K562 (cell line): Measurements from ENCODE around the gene ZNF831. TPM values are rescaled to one million over a fixed set of nuclear protein-coding genes. Genes with fewer than 3 reads are reported as not detected.

Experiments used
- ATAC-seq: fragments of 200-7000 bp; cut with Tn5 transposase; 3 replicates; pipeline ENCODE4 v1.9.1; 2020; ENCODE audit warnings: moderate library complexity
- BruUV-seq: library from RNA; stranded (reverse); fragments of 400-500 nt; replicated peaks from 2 replicates; lab custom pipeline; 2021; lab: Mats Ljungman, UMichigan
- CTCF ChIA-PET: fragments of 300-600 bp; formaldehyde crosslinking; extraction: SDS; loops from one replicate; lab custom pipeline; 2021; ENCODE audit warnings: low intra/inter-chr PET ratio; lab: Yijun Ruan, JAX
- POLR2A ChIA-PET: fragments of 300-600, 350-650 bp; sonication (Branson Sonifier 250); formaldehyde crosslinking; extraction: SDS; loops from one replicate; lab custom pipeline; 2021; ENCODE audit warnings: antibody characterized with exemption, inconsistent platforms; lab: Yijun Ruan, JAX
- DNase-seq, 4 experiments: peaks; one replicate each; pipeline versions ENCODE4 v3.0.0 to v3.0.0-alpha.2; 2011 to 2018; ENCODE audit warnings: low spot score in 3 of 4, mixed read lengths in 3 of 4; ENCODE audit errors: extremely low read depth in 1 of 4
- FAIRE-seq: peaks from 2 replicates; lab custom pipeline; 2011; peaks lifted over from hg19 to GRCh38; lab: Jason Lieb, UNC
- H2AFZ ChIP-seq: 2 replicates; pipeline ENCODE4 v1.6.0; 2011; ENCODE audit warnings: low read depth, low read length, control low read depth, inconsistent platforms
- H3K27ac ChIP-seq: fragments of 200-600 bp; 3 replicates; pipeline ENCODE4 v1.8.0; 2011; ENCODE audit warnings: low read depth, mild to moderate bottlenecking, control low read depth, inconsistent platforms, low read length, moderate library complexity, mixed read lengths; ENCODE audit errors: extremely low read depth
- H3K27me3 ChIP-seq, 2 experiments: fragments of 300-600 bp in 1 of 2; 2 replicates in 1 of 2; 3 replicates in 1 of 2; pipeline versions ENCODE4 v1.6.0 to v1.8.0; 2011; ENCODE audit warnings: inconsistent platforms in 2 of 2, low read length in 2 of 2, mild to moderate bottlenecking in 1 of 2, mixed read lengths in 1 of 2, moderate library complexity in 1 of 2; ENCODE audit not compliant: control insufficient read depth in 2 of 2, insufficient read depth in 2 of 2
- H3K36me3 ChIP-seq: fragments of 300-600 bp; 3 replicates; pipeline ENCODE4 v1.8.0; 2011; ENCODE audit warnings: mild to moderate bottlenecking, low read length, inconsistent platforms; ENCODE audit not compliant: control insufficient read depth, insufficient read depth
- H3K4me1 ChIP-seq, 2 experiments: fragments of 200-600 bp in 1 of 2; replicated peaks in 1 of 2; 2 replicates in 1 of 2; 3 replicates in 1 of 2; pipeline versions ENCODE4 v1.5.1 to v1.8.0; 2011; ENCODE audit warnings: inconsistent platforms in 2 of 2, low read length in 2 of 2, mild to moderate bottlenecking in 1 of 2, mixed read lengths in 1 of 2, moderate library complexity in 1 of 2; ENCODE audit not compliant: control insufficient read depth in 2 of 2, insufficient read depth in 2 of 2
- H3K4me2 ChIP-seq: 2 replicates; pipeline ENCODE4 v1.6.1; 2011; ENCODE audit warnings: low read length, control low read depth, inconsistent platforms, mixed read lengths; ENCODE audit not compliant: insufficient read depth
- H3K4me3 ChIP-seq: fragments of 200-600 bp; sonication (generic), shearing (Covaris generic); 2 replicates; pipeline ENCODE4 v1.5.1; 2016; ENCODE audit warnings: control low read depth, inconsistent platforms
- H3K79me2 ChIP-seq: fragments of 200-600 bp; 3 replicates; pipeline ENCODE4 v1.8.0; 2011; ENCODE audit warnings: low read length, inconsistent platforms; ENCODE audit not compliant: control insufficient read depth, insufficient read depth
- H3K9ac ChIP-seq, 2 experiments: 2 replicates each; pipeline versions ENCODE4 v1.6.0 to v1.6.1; 2011; ENCODE audit warnings: low read depth in 2 of 2, low read length in 2 of 2, control low read depth in 1 of 2, inconsistent platforms in 1 of 2, mild to moderate bottlenecking in 1 of 2, mixed read lengths in 1 of 2; ENCODE audit not compliant: insufficient read depth in 1 of 2
- H3K9me1 ChIP-seq: one replicate; pipeline ENCODE4 v1.6.0; 2011; ENCODE audit warnings: inconsistent platforms, mild to moderate bottlenecking, low read length, moderate library complexity; ENCODE audit not compliant: control insufficient read depth, insufficient read depth
- H3K9me3 ChIP-seq: replicated peaks from 2 replicates; pipeline ENCODE4 v1.5.1; 2011; ENCODE audit warnings: low read depth, low read length, inconsistent platforms; ENCODE audit not compliant: control insufficient read depth, insufficient read depth
- H4K20me1 ChIP-seq: replicated peaks from 2 replicates; pipeline ENCODE4 v1.6.1; 2011; ENCODE audit warnings: low read length, inconsistent platforms, mixed read lengths; ENCODE audit not compliant: control insufficient read depth, insufficient read depth
- CBX2 ChIP-seq: fragments of 200-600 bp; sonication (generic); IDR thresholded peaks from one replicate; pipeline ENCODE4 v1.6.1; 2012; ENCODE audit warnings: mild to moderate bottlenecking, low read length, inconsistent platforms; ENCODE audit not compliant: insufficient read depth, poor library complexity, severe bottlenecking
- CREM ChIP-seq: IDR thresholded peaks from 2 replicates; pipeline ENCODE4 v1.6.1; 2014; ENCODE audit warnings: antibody characterized with exemption, low read depth
- ETV1 ChIP-seq: fragments of 450-650 bp; conservative IDR thresholded peaks from 2 replicates; pipeline ENCODE4 v1.6.1; 2016; ENCODE audit warnings: missing genetic modification characterization, control low read depth, low read depth, missing compliant biosample characterization
- KAT7 ChIP-seq: sonication (generic); formaldehyde crosslinking; IDR thresholded peaks from 2 replicates; pipeline ENCODE4 v1.8.0; 2022; ENCODE audit warnings: missing genetic modification reagents, mild to moderate bottlenecking, borderline replicate concordance
- MCM7 ChIP-seq, 2 experiments: fragments of 450-650 bp; IDR thresholded peaks; 2 replicates each; pipeline ENCODE4 v1.6.1; 2016 to 2018
- MEIS2 ChIP-seq: fragments of 450-650 bp; IDR thresholded peaks from 2 replicates; pipeline ENCODE4 v1.6.1; 2014; ENCODE audit warnings: mild to moderate bottlenecking; ENCODE audit not compliant: partially characterized antibody
- ZNF764 ChIP-seq: fragments of 250-450 bp; sonication (Bioruptor Pico); IDR thresholded peaks from 2 replicates; pipeline ENCODE4 v1.4.0; 2020; ENCODE audit warnings: low read depth, mild to moderate bottlenecking, moderate library complexity
- ZSCAN32 ChIP-seq: fragments of 450-650 bp; formaldehyde crosslinking; IDR thresholded peaks from 2 replicates; pipeline ENCODE4 v1.4.0; 2020; ENCODE audit warnings: mild to moderate bottlenecking, moderate library complexity
- WGBS: fragments of 100-300 bp; shearing (Covaris generic); methylation state at CpG from one replicate; pipeline ENCODE4 v1.1.6; 2016; ENCODE audit warnings: low coverage, mixed read lengths; ENCODE audit not compliant: insufficient coverage; ENCODE audit errors: missing lambda C conversion rate; 5-methylcytosine and 5-hydroxymethylcytosine counted together
- in situ Hi-C: fragments of 300-500 bp; cut with MboI; formaldehyde crosslinking; loops from 4 replicates; pipeline ENCODE4 v1.15.0; 2018; ENCODE audit warnings: inconsistent platforms, mixed read lengths
- intact Hi-C: fragments of 100-400 bp; cut with micrococcal nuclease; formaldehyde crosslinking; loops from 2 replicates; pipeline ENCODE4 v1.14.2; 2022
- polyA plus RNA-seq, 8 experiments: library from polyadenylated mRNA; depleted of rRNA in 4 of 8; stranded (reverse) in 5 of 8; unstranded in 3 of 8; fragments of >200 nt; fragmentation: Nextera tagmentation in 2 of 8; fragmentation: Illumina TruSeq in 1 of 8; extraction: Ambion mirVana in 2 of 8; extraction: Trizol in 1 of 8; gene quantifications; 2 replicates each; pipeline versions ENCODE4 v1.2.1 to v1.2.3, GENCODE V29; 2011 to 2014; ENCODE audit warnings: inconsistent platforms in 1 of 8, missing spikeins in 1 of 8
- total RNA-seq, 7 experiments: library from RNA; depleted of rRNA in 6 of 7; stranded (reverse); fragments of >200 nt in 6 of 7; fragmentation: Illumina TruSeq in 2 of 7; extraction: Trizol in 2 of 7; gene quantifications; 2 replicates each; pipeline versions ENCODE4 v1.2.1 to v1.2.3, GENCODE V29; 2011 to 2021; ENCODE audit warnings: low replicate concordance in 1 of 7
- TF ChIP-seq, protein P1 (sequence below), 2 experiments: fragments of 150-350 bp in 1 of 2; IDR thresholded peaks; 2 replicates each; pipeline ENCODE4 v1.6.1; 2012 to 2016; ENCODE audit warnings: low read depth in 2 of 2, low read length in 2 of 2, mild to moderate bottlenecking in 1 of 2, moderate library complexity in 1 of 2
- TF ChIP-seq, protein P2 (sequence below): fragments of 250-450 bp; sonication (Bioruptor Pico); IDR thresholded peaks from 2 replicates; pipeline ENCODE4 v1.8.0; 2022; ENCODE audit warnings: moderate library complexity, mild to moderate bottlenecking, inconsistent platforms

ZNF831 gene
- total and polyA plus RNA-seq, 9 of the 15 experiments (the other 6 are each of a cell fraction or from before 2014, with no cell fraction given): not detected

DNA sequence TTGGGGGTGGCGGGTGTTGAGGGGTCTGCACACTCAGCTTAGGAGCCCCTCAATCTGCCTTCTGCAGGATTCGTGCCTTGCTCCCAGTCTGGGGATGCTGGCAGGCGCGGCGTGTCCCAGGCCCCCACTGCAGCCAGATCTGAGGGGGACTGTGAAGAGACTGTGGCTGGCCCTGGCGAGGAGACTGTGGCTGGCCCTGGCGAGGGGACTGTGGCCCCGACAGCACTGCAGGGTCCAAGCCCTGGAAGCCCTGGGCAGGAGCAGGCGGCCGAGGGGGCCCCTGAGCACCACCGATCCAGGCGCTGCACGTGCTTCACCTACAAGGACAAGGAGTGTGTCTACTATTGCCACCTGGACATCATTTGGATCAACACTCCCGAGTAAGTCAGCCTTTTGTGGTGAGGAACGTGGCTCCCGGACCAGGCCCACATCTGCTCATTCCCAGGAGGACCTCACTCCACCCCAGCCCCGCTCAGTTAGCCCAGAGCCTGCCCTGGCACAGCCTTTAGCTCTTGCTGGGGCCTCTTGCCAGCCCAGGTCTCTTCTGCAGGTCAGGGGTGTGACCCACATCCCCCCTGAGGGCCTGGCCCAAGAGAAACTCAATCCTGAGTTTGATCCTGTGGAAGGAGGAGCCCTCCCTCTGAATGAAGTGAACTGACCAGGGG lies 137.9 kb downstream of the ZNF831 start (continued):
- TF ChIP-seq, protein P1, sequence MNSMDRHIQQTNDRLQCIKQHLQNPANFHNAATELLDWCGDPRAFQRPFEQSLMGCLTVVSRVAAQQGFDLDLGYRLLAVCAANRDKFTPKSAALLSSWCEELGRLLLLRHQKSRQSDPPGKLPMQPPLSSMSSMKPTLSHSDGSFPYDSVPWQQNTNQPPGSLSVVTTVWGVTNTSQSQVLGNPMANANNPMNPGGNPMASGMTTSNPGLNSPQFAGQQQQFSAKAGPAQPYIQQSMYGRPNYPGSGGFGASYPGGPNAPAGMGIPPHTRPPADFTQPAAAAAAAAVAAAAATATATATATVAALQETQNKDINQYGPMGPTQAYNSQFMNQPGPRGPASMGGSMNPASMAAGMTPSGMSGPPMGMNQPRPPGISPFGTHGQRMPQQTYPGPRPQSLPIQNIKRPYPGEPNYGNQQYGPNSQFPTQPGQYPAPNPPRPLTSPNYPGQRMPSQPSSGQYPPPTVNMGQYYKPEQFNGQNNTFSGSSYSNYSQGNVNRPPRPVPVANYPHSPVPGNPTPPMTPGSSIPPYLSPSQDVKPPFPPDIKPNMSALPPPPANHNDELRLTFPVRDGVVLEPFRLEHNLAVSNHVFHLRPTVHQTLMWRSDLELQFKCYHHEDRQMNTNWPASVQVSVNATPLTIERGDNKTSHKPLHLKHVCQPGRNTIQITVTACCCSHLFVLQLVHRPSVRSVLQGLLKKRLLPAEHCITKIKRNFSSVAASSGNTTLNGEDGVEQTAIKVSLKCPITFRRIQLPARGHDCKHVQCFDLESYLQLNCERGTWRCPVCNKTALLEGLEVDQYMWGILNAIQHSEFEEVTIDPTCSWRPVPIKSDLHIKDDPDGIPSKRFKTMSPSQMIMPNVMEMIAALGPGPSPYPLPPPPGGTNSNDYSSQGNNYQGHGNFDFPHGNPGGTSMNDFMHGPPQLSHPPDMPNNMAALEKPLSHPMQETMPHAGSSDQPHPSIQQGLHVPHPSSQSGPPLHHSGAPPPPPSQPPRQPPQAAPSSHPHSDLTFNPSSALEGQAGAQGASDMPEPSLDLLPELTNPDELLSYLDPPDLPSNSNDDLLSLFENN (IDR thresholded peaks at IDR 0.05; ENCODE audit: low read depth in 2 of 2, low read length in 2 of 2): no peak
- TF ChIP-seq CREM: no peak
- TF ChIP-seq, all 486 proteins: peak for 0

DNA sequence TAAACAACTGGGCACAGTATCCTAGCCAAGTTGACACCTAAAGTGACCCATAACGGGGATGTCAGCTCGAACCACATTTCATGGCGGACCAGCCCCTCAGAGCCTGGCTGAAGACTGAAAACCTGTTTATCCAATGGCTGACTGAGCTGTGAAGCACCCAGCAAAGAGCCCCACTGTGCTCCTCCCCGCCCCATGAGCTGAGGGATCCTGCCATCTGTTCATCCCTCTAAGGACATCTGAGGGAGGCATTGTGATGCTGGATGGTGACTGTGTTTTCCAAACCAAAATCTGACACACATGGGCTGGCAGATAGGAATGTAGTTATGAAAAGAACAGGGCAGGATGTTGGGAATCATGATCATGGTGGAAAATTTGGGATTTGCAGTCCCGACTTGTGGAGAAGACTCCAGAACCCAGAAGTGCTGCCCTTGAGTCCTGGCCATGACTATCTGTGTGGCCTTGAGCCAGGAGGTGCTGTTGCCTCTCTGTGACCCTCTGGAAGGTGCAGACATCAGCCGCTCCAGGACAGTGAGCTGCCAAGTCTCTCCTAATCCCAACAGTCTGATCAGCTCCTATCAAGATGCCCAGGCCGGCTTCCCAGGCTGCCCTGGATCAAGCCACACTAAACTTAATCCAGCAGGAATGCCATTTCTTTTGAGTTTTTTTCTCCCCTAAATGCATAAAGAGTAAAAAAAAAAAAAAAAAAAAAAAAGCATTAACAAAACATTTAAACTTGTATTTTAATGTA lies 142.5 kb downstream of the ZNF831 start:
- FAIRE-seq (no peak), DNase-seq (no peak), ATAC-seq (no peak)
- no peak overlapping the region for H3K4me2 ChIP-seq
- H4K20me1 ChIP-seq: no peaks in the 10 kb centered on the region; the same call in 1 of the 2 replicates
- no peaks in the 10 kb centered on the region; a peak in 1 of 5 replicates for H3K4me1 ChIP-seq
- no peaks in the 10 kb centered on the region for H3K79me2 ChIP-seq
- intact Hi-C loops (no loop called here), in situ Hi-C loops (no loop called here)
- no peaks in the 10 kb centered on the region for H3K9me1 ChIP-seq
- ChIA-PET CTCF (no interaction called here), POLR2A (no interaction called here)
- H2AFZ ChIP-seq: no peak overlapping the region
- H3K9ac ChIP-seq: no peak overlapping the region
- 0% methylated on average over 7 of the region's 7 CpGs for WGBS
- no TSS peak for BruUV-seq
- peaks cover 0 to 18% of the 10 kb centered on the region in 2 experiments; a peak in 2 of 5 replicates for H3K27me3 ChIP-seq
- H3K27ac ChIP-seq: no peak overlapping the region
- no peaks in the 10 kb centered on the region for H3K36me3 ChIP-seq
- no peak overlapping the region for H3K4me3 ChIP-seq
- no peaks in the 10 kb centered on the region for H3K9me3 ChIP-seq
- TF ChIP-seq, protein P2, sequence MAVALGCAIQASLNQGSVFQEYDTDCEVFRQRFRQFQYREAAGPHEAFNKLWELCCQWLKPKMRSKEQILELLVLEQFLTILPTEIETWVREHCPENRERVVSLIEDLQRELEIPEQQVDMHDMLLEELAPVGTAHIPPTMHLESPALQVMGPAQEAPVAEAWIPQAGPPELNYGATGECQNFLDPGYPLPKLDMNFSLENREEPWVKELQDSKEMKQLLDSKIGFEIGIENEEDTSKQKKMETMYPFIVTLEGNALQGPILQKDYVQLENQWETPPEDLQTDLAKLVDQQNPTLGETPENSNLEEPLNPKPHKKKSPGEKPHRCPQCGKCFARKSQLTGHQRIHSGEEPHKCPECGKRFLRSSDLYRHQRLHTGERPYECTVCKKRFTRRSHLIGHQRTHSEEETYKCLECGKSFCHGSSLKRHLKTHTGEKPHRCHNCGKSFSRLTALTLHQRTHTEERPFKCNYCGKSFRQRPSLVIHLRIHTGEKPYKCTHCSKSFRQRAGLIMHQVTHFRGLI (CRISPR knock-in tag): no peak
- TF ChIP-seq MCM7 (IDR thresholded peaks at IDR 0.05) (no peak), KAT7 (no peak), ETV1 (tag) (no peak), MEIS2 (no peak), ZNF764 (CRISPR knock-in tag) (no peak), ZSCAN32 (no peak), CBX2 (no peak)
